ENCODE data around the gene TMEM101. TPM values are rescaled to one million over a fixed set of nuclear protein-coding genes. Genes with fewer than 3 reads are reported as not detected.
A peak's percentile ranks its signal among the peaks of the same experiment; 100 is the strongest.

The TMEM101 gene
- total and polyA plus RNA-seq, 2 of the 13 experiments (the other 11 are each of a cell fraction or from before 2014, with no cell fraction given), result 72.0 to 100 TPM

DNA sequence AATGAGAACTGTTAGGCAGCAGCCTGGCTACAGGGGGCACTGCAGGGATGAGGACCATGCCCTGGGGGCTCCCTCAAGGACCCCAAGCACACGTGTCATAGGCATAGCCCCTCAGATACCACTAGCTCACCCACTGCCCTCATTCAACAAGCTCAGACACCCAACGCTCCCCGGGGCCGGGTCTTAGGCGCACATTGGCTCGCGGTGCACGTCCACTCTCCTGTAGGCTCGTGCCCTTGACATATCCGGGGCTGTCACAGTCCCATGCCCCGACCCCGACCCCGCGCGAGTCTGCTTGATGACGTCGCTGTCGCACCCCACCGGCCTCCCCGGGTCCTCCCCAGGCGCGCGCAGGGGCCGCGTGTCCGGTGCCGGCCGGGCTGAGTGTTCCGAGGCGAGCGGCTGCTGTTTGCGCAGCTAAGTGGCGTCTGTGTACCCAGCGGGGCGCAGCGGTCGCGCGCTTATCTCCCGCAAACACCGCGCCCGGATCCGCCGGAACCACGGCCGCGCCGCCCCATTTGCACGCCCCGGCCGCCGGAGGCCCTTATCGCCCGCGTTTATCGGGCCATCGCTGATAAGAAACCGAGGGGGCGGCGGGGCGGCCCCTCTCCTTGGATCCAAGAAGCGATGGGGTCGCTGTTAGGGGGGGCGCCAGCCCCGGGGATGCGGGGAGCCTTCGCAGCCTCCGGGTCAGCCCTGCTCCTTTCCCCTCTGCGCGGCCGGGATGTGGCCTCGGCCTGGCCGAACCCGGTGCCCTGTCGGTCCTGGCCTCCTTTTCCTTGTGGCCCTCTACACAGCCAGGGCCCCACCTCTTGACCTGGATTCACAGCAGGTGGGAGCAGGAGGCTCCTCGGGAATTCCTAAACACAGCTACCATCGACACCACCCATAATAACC lies 31.0 kb downstream of the TMEM101 start (continued):
- no peak for TF ChIP-seq ATF5 (CRISPR knock-in tag; IDR thresholded peaks at IDR 0.05; ENCODE audit: low read depth)
- TF ChIP-seq ZBTB38 (CRISPR knock-in tag; IDR thresholded peaks at IDR 0.05), result peak; percentile 91; the same call in 1 of the 2 replicates
- peak; percentile 88 for TF ChIP-seq ARID4A (CRISPR knock-in tag; IDR thresholded peaks at IDR 0.05; ENCODE audit: borderline replicate concordance)
- TF ChIP-seq ZNF136 (CRISPR knock-in tag; IDR thresholded peaks at IDR 0.05; ENCODE audit: low read depth), result no peak
- peak; percentile 73 for TF ChIP-seq FOSL2 (CRISPR knock-in tag; IDR thresholded peaks at IDR 0.05)
- TF ChIP-seq RNF2 (conservative IDR thresholded peaks at IDR 0.05; ENCODE audit: low read depth), result peak; percentile 88
- TF ChIP-seq BHLHE40 (IDR thresholded peaks at IDR 0.05; ENCODE audit: low read length), result no peak; the same call in 1 of the 2 replicates
- TF ChIP-seq GZF1 (CRISPR knock-in tag; IDR thresholded peaks at IDR 0.05), result no peak; the same call in 1 of the 2 replicates
- TF ChIP-seq ZNF317 (CRISPR knock-in tag; IDR thresholded peaks at IDR 0.05), result no peak
- TF ChIP-seq MTA1 (CRISPR knock-in tag; IDR thresholded peaks at IDR 0.05; ENCODE audit: borderline replicate concordance), result peak; percentile 98; the same call in 1 of the 2 replicates
- peak; percentile 70 for TF ChIP-seq E2F1 (CRISPR knock-in tag; IDR thresholded peaks at IDR 0.05)
- peak; percentile 93 for TF ChIP-seq BCL6 (CRISPR knock-in tag; IDR thresholded peaks at IDR 0.05)
- TF ChIP-seq KMT2A (CRISPR knock-in tag; IDR thresholded peaks at IDR 0.05), result peak; percentile 52; the same call in 1 of the 2 replicates
- no peak for TF ChIP-seq NR2F1 (CRISPR knock-in tag; IDR thresholded peaks at IDR 0.05)
- no peak for TF ChIP-seq NR2F6 (IDR thresholded peaks at IDR 0.05)
- TF ChIP-seq NR2F6 (CRISPR knock-in tag; IDR thresholded peaks at IDR 0.05), result peak; percentile 72
- peak; percentile 99 for TF ChIP-seq ZNF503 (CRISPR knock-in tag; IDR thresholded peaks at IDR 0.05)
- no peak for TF ChIP-seq TRIM22 (IDR thresholded peaks at IDR 0.05)
- no peak for TF ChIP-seq ZNF530 (CRISPR knock-in tag; IDR thresholded peaks at IDR 0.05; ENCODE audit: low read depth)
- TF ChIP-seq HNRNPL (IDR thresholded peaks at IDR 0.05; ENCODE audit: low read depth, low read length), result peak; percentile 21; the same call in 1 of the 2 replicates
- peak; percentile 100 for TF ChIP-seq NKX3-1 (CRISPR knock-in tag; IDR thresholded peaks at IDR 0.05)

All from HepG2 (cell line).